Bronchial epithelial cell (primary cell): Measurements from ENCODE around the gene NEDD4L. TPM values are rescaled to one million over a fixed set of nuclear protein-coding genes. Genes with fewer than 3 reads are reported as not detected.

Experiments used
- DNase-seq: peaks from one replicate; pipeline ENCODE4 v3.0.0-alpha.2; 2010; ENCODE audit warnings: low read depth
- FAIRE-seq: peaks from 2 replicates; lab custom pipeline; 2011; peaks lifted over from hg19 to GRCh38; lab: Jason Lieb, UNC
- H3K27me3 ChIP-seq: 2 replicates; pipeline ENCODE4 v1.5.1; 2011; ENCODE audit warnings: low read length; ENCODE audit not compliant: control insufficient read depth, insufficient read depth
- H3K36me3 ChIP-seq: 2 replicates; pipeline ENCODE4 v1.5.1; 2011; ENCODE audit warnings: low read length; ENCODE audit not compliant: control insufficient read depth, insufficient read depth
- H3K4me3 ChIP-seq: 2 replicates; pipeline ENCODE4 v1.5.1; 2011; ENCODE audit warnings: mild to moderate bottlenecking, low read depth, low read length, control low read depth
- total RNA-seq: library from RNA; depleted of rRNA; stranded (reverse); fragments of >200 nt; gene quantifications from 2 replicates; pipeline ENCODE4 v1.2.1, GENCODE V29; 2014
- TF ChIP-seq, protein P1 (sequence below): IDR thresholded peaks from 2 replicates; pipeline ENCODE4 v1.5.1; 2011; ENCODE audit warnings: mild to moderate bottlenecking, moderate library complexity, low read length, control low read depth, inconsistent platforms; ENCODE audit not compliant: insufficient read depth, severe bottlenecking

The NEDD4L gene
- total RNA-seq, 1 donor from 2014 or later: 11.3 TPM

DNA sequence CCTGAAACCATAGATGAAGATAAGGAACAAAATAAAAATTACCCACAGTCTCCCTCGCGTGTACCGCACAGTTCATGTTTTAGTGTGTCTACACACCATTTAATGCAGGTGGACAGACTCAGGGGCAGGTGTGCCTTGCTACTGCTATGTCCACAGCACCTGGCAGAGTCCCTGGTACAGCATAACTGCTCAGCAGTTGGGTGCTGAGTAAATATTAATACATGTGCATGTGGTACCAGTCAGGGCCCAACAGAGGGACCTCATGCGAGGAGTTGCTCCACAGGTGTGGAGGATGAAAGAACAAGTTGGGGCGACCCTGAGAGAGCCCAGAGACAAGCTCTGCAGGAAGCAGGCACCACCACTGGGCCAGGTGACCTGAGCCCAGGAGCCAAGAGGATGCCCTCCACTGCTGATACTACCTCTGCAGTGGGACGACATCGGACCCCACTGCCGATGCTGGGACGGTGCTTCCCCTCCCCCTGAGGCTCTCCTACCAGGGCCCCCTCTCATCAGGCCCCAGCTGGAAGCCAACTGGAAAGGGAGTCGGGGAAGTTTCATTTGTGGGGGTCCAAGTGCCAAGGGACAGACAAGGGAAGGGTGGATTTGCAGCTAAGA is 100.8 kb downstream of the NEDD4L start:
- FAIRE-seq: no peak
- TF ChIP-seq, protein P1, sequence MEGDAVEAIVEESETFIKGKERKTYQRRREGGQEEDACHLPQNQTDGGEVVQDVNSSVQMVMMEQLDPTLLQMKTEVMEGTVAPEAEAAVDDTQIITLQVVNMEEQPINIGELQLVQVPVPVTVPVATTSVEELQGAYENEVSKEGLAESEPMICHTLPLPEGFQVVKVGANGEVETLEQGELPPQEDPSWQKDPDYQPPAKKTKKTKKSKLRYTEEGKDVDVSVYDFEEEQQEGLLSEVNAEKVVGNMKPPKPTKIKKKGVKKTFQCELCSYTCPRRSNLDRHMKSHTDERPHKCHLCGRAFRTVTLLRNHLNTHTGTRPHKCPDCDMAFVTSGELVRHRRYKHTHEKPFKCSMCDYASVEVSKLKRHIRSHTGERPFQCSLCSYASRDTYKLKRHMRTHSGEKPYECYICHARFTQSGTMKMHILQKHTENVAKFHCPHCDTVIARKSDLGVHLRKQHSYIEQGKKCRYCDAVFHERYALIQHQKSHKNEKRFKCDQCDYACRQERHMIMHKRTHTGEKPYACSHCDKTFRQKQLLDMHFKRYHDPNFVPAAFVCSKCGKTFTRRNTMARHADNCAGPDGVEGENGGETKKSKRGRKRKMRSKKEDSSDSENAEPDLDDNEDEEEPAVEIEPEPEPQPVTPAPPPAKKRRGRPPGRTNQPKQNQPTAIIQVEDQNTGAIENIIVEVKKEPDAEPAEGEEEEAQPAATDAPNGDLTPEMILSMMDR: no peak
- DNase-seq: no peak
- H3K4me3 ChIP-seq: no peak overlapping the region
- H3K36me3 ChIP-seq: no peaks in the 10 kb centered on the region
- no peaks in the 10 kb centered on the region for H3K27me3 ChIP-seq

DNA sequence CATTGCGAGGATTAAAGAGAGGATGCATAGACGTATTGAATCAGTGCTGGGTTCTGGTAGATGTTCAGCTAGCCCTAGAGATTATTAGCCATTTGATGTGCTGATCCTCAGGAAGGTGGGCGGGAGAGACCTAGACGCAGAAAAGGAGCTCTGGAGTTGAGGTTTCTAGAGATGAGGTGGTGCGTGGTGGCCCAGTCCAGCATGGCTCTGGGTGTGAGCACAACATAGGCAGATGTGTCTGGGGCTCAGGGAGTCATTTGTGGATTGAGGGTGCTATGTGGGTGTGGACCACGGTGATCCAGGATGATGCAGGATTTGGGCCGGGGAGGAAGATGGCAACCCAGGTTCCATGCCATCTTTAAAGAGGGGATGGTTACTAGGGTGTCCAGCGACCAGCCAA is 102.1 kb downstream of the NEDD4L start:
- DNase-seq (no peak), FAIRE-seq (no peak)
- no peaks in the 10 kb centered on the region for H3K36me3 ChIP-seq
- TF ChIP-seq, protein P1: no peak
- no peak overlapping the region for H3K4me3 ChIP-seq
- no peaks in the 10 kb centered on the region for H3K27me3 ChIP-seq

DNA sequence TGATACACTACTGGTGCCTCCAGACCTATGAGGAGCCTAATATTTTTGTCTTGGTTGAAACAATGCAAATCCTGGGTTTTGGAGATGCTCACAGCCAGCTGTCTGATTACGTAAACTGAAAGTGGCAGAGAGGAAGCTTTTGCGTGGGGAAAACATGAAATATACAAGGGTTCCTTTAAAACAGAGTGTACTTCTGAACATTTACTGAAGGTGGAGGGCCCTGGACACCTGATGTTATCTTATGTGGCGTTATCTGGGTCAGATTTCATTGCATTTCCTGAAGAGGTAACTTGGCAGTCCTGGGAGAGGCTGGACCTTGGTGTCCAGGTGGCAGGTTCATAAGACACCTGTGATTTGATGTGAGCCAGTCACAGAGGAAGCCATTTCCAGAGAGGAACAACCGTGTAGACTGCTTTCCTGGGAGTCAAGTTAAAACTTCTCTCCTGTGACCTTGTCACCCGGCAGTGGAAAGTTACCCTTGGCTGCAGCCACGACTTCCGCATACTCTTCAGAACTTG is 105.0 kb downstream of the NEDD4L start:
- H3K27me3 ChIP-seq: no peaks in the 10 kb centered on the region
- FAIRE-seq (no peak), DNase-seq (no peak)
- H3K4me3 ChIP-seq: no peak overlapping the region
- TF ChIP-seq, protein P1: no peak
- no peaks in the 10 kb centered on the region for H3K36me3 ChIP-seq

DNA sequence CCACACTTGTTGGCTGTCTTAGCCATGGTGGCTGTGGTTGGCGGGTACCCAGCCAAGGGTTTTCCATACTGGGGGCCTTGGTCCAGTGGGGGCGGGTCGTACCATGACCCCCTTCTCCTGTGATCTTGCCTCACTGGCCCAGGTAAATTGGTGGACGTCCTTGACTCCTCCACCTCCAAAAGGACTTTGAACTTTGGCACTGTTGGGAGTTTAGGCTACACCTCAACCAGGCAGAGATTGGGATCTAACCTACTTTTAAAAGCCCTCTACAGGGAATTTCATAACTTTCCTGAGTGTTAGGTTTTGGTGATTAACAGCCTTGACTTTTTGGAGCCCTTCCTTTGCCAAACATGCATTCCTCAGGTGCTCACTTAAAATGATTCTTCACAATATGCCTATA is 106.7 kb downstream of the NEDD4L start:
- FAIRE-seq: no peak
- DNase-seq: no peak
- H3K4me3 ChIP-seq: no peak overlapping the region
- TF ChIP-seq, protein P1: no peak
- H3K36me3 ChIP-seq: no peaks in the 10 kb centered on the region
- no peaks in the 10 kb centered on the region for H3K27me3 ChIP-seq

DNA sequence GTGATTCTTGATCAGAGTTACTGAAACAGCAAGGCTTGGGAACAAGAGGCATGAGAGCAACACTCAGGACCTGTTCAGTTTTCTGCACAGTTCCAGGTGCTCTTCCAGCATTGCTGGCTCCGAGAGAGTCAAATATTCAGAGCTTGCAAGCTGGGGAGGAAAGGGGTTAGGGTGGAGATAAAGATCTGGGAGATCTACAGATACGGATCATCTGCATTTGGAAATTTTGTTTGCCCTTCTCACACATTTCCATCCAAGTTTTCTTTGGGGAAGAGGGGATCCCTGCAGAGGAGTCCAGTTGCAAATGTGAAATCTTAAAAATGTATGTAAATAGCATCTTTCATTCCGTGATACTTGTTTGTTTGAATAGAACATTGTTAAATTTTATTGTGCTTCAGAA is 108.2 kb downstream of the NEDD4L start:
- Histone ChIP-seq H3K4me3 (no peak overlapping the region), H3K27me3 (no peaks in the 10 kb centered on the region), H3K36me3 (no peaks in the 10 kb centered on the region)
- TF ChIP-seq, protein P1: no peak
- DNase-seq: no peak
- no peak for FAIRE-seq

DNA sequence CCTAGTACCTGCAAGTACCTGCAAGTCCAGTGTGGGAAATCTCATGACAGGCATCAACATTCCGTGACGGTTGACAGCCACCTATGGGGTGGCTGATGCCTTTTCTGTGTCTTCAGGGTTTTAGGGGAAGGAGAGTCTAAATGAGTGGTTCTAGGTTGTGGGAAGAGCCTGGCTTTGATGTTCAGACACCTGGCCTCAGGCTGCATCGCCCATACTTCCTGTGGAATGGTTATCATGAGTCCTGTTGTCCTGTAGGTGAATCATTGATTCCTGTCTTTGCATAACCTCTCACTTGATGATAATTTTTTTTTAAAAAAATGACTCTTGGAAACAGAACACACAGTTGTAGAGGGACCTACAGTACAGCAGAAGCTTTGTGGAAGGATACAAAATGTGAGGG is 108.9 kb downstream of the NEDD4L start:
- TF ChIP-seq, protein P1: no peak
- no peak for FAIRE-seq

More for the DNA sequence above, 108.9 kb downstream of the NEDD4L start:
- Histone ChIP-seq H3K36me3 (no peaks in the 10 kb centered on the region), H3K4me3 (no peak overlapping the region), H3K27me3 (no peaks in the 10 kb centered on the region)
- DNase-seq: peak; percentile 47
